Right lobe of liver (tissue), 4 donors: ENCODE data around the gene TOB1.

ENCODE experiments used
- CTCF ChIP-seq, 4 donors: fragments of 200-600 bp in 3 of 4; fragments of 450-650 bp in 1 of 4; IDR thresholded peaks; one replicate each; pipeline versions ENCODE4 v1.5.1 to v1.8.0; 2016 to 2022; ENCODE audit warnings: antibody characterized with exemption in 4 of 4, mild to moderate bottlenecking in 2 of 4
- POLR2A ChIP-seq: fragments of 450-650 bp; IDR thresholded peaks from one replicate; pipeline ENCODE4 v1.6.1; 2017; ENCODE audit warnings: antibody characterized with exemption, mild to moderate bottlenecking
- donor health status: DM: no; HTN: no; CAD: no.
- donor health status: DM: no; HTN: no; CAD: no.
- donor health status: DM: no; HTN: yes; CAD: no.

DNA sequence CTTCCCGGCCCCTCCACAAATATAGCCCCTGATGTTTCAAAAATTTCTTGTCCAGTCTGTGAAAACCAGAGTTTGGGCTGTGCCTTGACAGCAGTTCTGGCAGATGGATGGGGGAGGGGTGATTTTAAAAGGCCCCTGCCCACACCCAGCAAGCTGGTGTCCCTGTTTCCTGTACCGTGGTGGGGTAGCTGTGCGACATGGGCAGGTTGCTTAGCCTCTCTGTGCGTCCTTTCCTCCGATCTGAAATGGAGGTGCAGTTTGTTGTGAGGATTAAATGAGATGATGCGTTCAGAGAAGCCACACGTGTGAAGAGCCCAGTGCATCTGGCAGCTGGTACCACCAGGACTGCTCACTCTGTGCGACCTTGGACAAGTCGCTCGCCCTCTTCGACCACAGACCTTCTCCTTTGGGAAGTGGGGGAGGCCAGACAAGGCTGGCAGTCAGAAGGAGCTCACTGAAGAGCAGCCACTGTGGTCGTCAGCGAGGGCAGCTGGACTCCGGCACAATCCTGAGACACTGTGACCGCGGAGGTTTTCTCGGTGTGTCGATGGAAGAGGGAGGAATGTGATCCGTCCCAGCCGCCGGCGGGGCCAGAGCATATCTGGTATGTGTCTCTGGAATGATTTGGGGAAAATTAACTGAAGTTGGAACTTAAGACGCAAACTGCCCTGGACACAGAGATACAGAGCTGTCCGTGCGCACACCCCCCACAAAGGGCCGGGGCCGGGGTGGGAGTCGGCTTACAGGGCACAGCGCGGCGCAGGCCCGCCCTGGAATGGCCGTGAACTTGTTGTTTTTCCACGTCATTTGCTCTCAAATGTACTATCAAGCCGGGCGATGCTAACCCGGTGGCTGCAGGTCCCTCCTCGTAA, 31.5 kb downstream of the TOB1 start:
- no peak for TF ChIP-seq CTCF (IDR thresholded peaks at IDR 0.05)
- TF ChIP-seq POLR2A: no peak
